ENCODE measurements around the gene CSRNP3.

DNA sequence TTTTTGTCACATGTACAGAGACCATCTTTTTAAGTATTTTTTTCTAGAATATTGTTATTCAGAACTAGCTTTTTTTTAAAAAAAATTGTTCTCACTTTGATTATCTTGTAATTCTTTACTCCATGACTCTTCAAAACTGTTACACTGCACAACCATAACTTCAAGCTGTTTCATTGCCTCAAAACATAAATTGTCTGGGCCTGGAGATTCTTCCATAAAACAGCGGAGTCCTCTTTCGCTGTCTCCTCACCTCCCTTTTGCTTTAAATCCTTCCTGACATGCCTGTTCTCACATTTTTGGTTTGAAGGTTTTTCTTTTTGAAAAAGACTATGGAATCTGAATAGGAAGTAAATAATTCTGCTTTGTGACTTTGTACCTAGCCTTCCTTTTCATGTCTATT lies 197.9 kb downstream of the CSRNP3 start:
- TF ChIP-seq POLR2A (IDR thresholded peaks at IDR 0.05; ENCODE audit: low read length), result no peak
- TF ChIP-seq EP300 (IDR thresholded peaks at IDR 0.05), result no peak
- TF ChIP-seq, protein P1, sequence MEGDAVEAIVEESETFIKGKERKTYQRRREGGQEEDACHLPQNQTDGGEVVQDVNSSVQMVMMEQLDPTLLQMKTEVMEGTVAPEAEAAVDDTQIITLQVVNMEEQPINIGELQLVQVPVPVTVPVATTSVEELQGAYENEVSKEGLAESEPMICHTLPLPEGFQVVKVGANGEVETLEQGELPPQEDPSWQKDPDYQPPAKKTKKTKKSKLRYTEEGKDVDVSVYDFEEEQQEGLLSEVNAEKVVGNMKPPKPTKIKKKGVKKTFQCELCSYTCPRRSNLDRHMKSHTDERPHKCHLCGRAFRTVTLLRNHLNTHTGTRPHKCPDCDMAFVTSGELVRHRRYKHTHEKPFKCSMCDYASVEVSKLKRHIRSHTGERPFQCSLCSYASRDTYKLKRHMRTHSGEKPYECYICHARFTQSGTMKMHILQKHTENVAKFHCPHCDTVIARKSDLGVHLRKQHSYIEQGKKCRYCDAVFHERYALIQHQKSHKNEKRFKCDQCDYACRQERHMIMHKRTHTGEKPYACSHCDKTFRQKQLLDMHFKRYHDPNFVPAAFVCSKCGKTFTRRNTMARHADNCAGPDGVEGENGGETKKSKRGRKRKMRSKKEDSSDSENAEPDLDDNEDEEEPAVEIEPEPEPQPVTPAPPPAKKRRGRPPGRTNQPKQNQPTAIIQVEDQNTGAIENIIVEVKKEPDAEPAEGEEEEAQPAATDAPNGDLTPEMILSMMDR (IDR thresholded peaks at IDR 0.05), result no peak
- TF ChIP-seq HDAC2 (IDR thresholded peaks at IDR 0.05), result no peak
- no peak for TF ChIP-seq NPAS2 (CRISPR knock-in tag; IDR thresholded peaks at IDR 0.05; ENCODE audit: borderline replicate concordance)
- TF ChIP-seq, protein P2, sequence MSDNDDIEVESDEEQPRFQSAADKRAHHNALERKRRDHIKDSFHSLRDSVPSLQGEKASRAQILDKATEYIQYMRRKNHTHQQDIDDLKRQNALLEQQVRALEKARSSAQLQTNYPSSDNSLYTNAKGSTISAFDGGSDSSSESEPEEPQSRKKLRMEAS (IDR thresholded peaks at IDR 0.05), result no peak
- TF ChIP-seq RCOR1 (IDR thresholded peaks at IDR 0.05; ENCODE audit: low read depth, low read length), result no peak
- TF ChIP-seq MYC (IDR thresholded peaks at IDR 0.05; ENCODE audit: borderline replicate concordance, low read length), result no peak
- no peak for TF ChIP-seq RAD21 (conservative IDR thresholded peaks at IDR 0.05 in 1 of 2, IDR thresholded peaks at IDR 0.05 in 1 of 2)
- no peak for TF ChIP-seq HOXA7 (CRISPR knock-in tag; IDR thresholded peaks at IDR 0.05)
- TF ChIP-seq, protein P3, sequence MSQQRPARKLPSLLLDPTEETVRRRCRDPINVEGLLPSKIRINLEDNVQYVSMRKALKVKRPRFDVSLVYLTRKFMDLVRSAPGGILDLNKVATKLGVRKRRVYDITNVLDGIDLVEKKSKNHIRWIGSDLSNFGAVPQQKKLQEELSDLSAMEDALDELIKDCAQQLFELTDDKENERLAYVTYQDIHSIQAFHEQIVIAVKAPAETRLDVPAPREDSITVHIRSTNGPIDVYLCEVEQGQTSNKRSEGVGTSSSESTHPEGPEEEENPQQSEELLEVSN (IDR thresholded peaks at IDR 0.05; ENCODE audit: borderline replicate concordance, low read depth), result no peak
- TF ChIP-seq MAZ (IDR thresholded peaks at IDR 0.05; ENCODE audit: borderline replicate concordance, low read depth, low read length), result no peak
